PC-3 (cell line): ENCODE results near the gene KCNIP4. TPM values are rescaled to one million over a fixed set of nuclear protein-coding genes. Genes with fewer than 3 reads are reported as not detected.

Experiments
- ATAC-seq: fragments of 200-7000 bp; cut with Tn5 transposase; 2 replicates; pipeline ENCODE4 v1.9.1; 2020; ENCODE audit warnings: mild to moderate bottlenecking, moderate library complexity
- BruUV-seq: library from RNA; stranded (reverse); fragments of 400-500 nt; replicated peaks from 2 replicates; lab custom pipeline; 2021; lab: Mats Ljungman, UMichigan
- CTCF ChIA-PET: fragments of 300-600 bp; sonication (Branson Sonifier 250); formaldehyde crosslinking; loops from one replicate; lab custom pipeline; 2022; ENCODE audit warnings: antibody characterized with exemption; lab: Charles Lee
- POLR2A ChIA-PET: fragments of 300-600 bp; sonication (Branson Sonifier 250); formaldehyde crosslinking; loops from one replicate; lab custom pipeline; 2022; ENCODE audit warnings: antibody characterized with exemption; ENCODE audit not compliant: unreplicated experiment; lab: Charles Lee
- DNase-seq: peaks from one replicate; pipeline ENCODE4 v3.0.0-alpha.2; 2015
- H2AFZ ChIP-seq: fragments of 300-600 bp; sonication (generic); 2 replicates; pipeline ENCODE4 v1.6.0; 2016; ENCODE audit warnings: antibody characterized with exemption, low read length
- H3F3A ChIP-seq: fragments of 300-600 bp; sonication (generic); one replicate; pipeline ENCODE4 v1.6.0; 2017; ENCODE audit warnings: antibody characterized with exemption, low read length, control low read depth, mild to moderate bottlenecking; ENCODE audit not compliant: unreplicated experiment
- H3K27ac ChIP-seq: fragments of 300-600 bp; sonication (generic); 2 replicates; pipeline ENCODE4 v1.5.1; 2016; ENCODE audit warnings: mild to moderate bottlenecking, low read length
- H3K27me3 ChIP-seq: fragments of 300-600 bp; sonication (generic); 2 replicates; pipeline ENCODE4 v1.6.1; 2016; ENCODE audit warnings: low read length, mixed read lengths
- H3K36me3 ChIP-seq: fragments of 300-600 bp; sonication (generic); 2 replicates; pipeline ENCODE4 v1.6.1; 2016; ENCODE audit warnings: low read depth, mixed run types, low read length, mixed read lengths
- H3K4me1 ChIP-seq: fragments of 300-600 bp; sonication (generic); 2 replicates; pipeline ENCODE4 v1.5.1; 2016; ENCODE audit warnings: low read length; ENCODE audit not compliant: insufficient read depth
- H3K4me2 ChIP-seq: fragments of 300-600 bp; sonication (generic); 2 replicates; pipeline ENCODE4 v1.6.0; 2016; ENCODE audit warnings: low read length
- H3K4me3 ChIP-seq: fragments of 300-600 bp; sonication (generic); 2 replicates; pipeline ENCODE4 v1.5.1; 2016; ENCODE audit warnings: mild to moderate bottlenecking, low read length, mixed read lengths
- H3K79me2 ChIP-seq: fragments of 300-600 bp; sonication (generic); 2 replicates; pipeline ENCODE4 v1.6.1; 2017; ENCODE audit warnings: low read length, mixed read lengths
- H3K9ac ChIP-seq: fragments of 300-600 bp; sonication (generic); 2 replicates; pipeline ENCODE4 v1.6.0; 2016; ENCODE audit warnings: mild to moderate bottlenecking, low read length
- H3K9me2 ChIP-seq: fragments of 300-600 bp; sonication (generic); replicated peaks from 2 replicates; pipeline ENCODE4 v1.6.1; 2016; ENCODE audit warnings: mixed run types, low read length, mixed read lengths
- H3K9me3 ChIP-seq: fragments of 300-600 bp; sonication (generic); 2 replicates; pipeline ENCODE4 v1.6.1; 2016; ENCODE audit warnings: low read length, mixed read lengths
- H4K20me1 ChIP-seq: fragments of 300-600 bp; sonication (generic); 2 replicates; pipeline ENCODE4 v1.6.1; 2016; ENCODE audit warnings: low read length, mixed read lengths
- CTCF ChIP-seq: fragments of 300-600 bp; sonication (generic); conservative IDR thresholded peaks from 2 replicates; pipeline ENCODE4 v1.5.1; 2017; ENCODE audit warnings: antibody characterized with exemption, low read depth, mild to moderate bottlenecking, low read length
- EZH2 ChIP-seq: fragments of 300-600 bp; sonication (generic); IDR thresholded peaks from one replicate; pipeline ENCODE4 v1.6.1; 2017; ENCODE audit warnings: antibody characterized with exemption, mild to moderate bottlenecking, low read length; ENCODE audit not compliant: unreplicated experiment
- EZH2phosphoT487 ChIP-seq: fragments of 300-600 bp; sonication (generic); IDR thresholded peaks from 2 replicates; pipeline ENCODE4 v1.6.1; 2018; ENCODE audit warnings: mild to moderate bottlenecking, antibody characterized with exemption, low read length, borderline replicate concordance
- intact Hi-C: fragments of 100-400 bp; cut with micrococcal nuclease; formaldehyde crosslinking; loops from 2 replicates; pipeline ENCODE4 v1.9.0; 2023
- total RNA-seq: library from RNA; depleted of rRNA; stranded (reverse); fragments of >200 nt; gene quantifications from 2 replicates; pipeline ENCODE4 v1.2.3, GENCODE V29; 2014

KCNIP4 gene
- total RNA-seq, 1 experiment from 2014 or later = not detected

- H3K27ac ChIP-seq = no peak overlapping the region
- H3K9me2 ChIP-seq = no peaks in the 10 kb centered on the region
- no peak overlapping the region for H2AFZ ChIP-seq
- H3K79me2 ChIP-seq = no peaks in the 10 kb centered on the region
- TF ChIP-seq EZH2phosphoT487 (no peak), CTCF (no peak), EZH2 (no peak)
- ChIA-PET CTCF (no interaction called here), POLR2A (no interaction called here)
- H3K36me3 ChIP-seq = no peaks in the 10 kb centered on the region
- H3K4me1 ChIP-seq = no peaks in the 10 kb centered on the region
- peaks cover 10% of the 10 kb centered on the region; the same call in 1 of the 2 replicates for H3K27me3 ChIP-seq
- H3F3A ChIP-seq = no peaks in the 10 kb centered on the region
- no peak overlapping the region for H3K4me3 ChIP-seq
- intact Hi-C loops = no loop called here
- no peaks in the 10 kb centered on the region for H3K9me3 ChIP-seq
- BruUV-seq = no TSS peak
- DNase-seq (no peak), ATAC-seq (no peak)
- H4K20me1 ChIP-seq = no peaks in the 10 kb centered on the region
- no peak overlapping the region for H3K4me2 ChIP-seq
- H3K9ac ChIP-seq = no peak overlapping the region
Observed at GRCh38 chr4:20860878-20861277, 1087.7 kb downstream of the KCNIP4 start.

- POLR2A ChIA-PET = no interaction called here
- CTCF ChIA-PET = no interaction called here
- ATAC-seq = no peak
Observed at GRCh38 chr4:20859097-20859781, 1089.3 kb downstream of the KCNIP4 start.

More at GRCh38 chr4:20859097-20859781, 1089.3 kb downstream of the KCNIP4 start:
- no TSS peak for BruUV-seq
- peak; percentile 5 for DNase-seq
- no peaks in the 10 kb centered on the region for H3K36me3 ChIP-seq
- no peaks in the 10 kb centered on the region for H3K9me2 ChIP-seq
- peaks cover 10% of the 10 kb centered on the region; the same call in 1 of the 2 replicates for H3K27me3 ChIP-seq
- no peaks in the 10 kb centered on the region for H3K9me3 ChIP-seq
- intact Hi-C loops = no loop called here
- H3K4me2 ChIP-seq = no peak overlapping the region
- H3K4me1 ChIP-seq = no peaks in the 10 kb centered on the region
- H3K9ac ChIP-seq = no peak overlapping the region
- TF ChIP-seq EZH2phosphoT487 (no peak), EZH2 (no peak), CTCF (no peak)
- no peak overlapping the region for H3K4me3 ChIP-seq
- no peak overlapping the region for H2AFZ ChIP-seq
- H3K27ac ChIP-seq = no peak overlapping the region
- no peaks in the 10 kb centered on the region for H3K79me2 ChIP-seq
- H3F3A ChIP-seq = no peaks in the 10 kb centered on the region
- H4K20me1 ChIP-seq = no peaks in the 10 kb centered on the region
